GM18861 (cell line): Measurements from ENCODE around the gene C6orf47.
"Not testable (repeated sequence)": the region's sequence is repeated elsewhere in the genome, so short reads cannot be mapped to it uniquely, and the experiment has no call there.

Source experiments
- ATAC-seq: cut with Tn5 transposase; IDR thresholded peaks from one replicate; pipeline ENCODE4 v1.9.1; 2021; ENCODE audit not compliant: unreplicated experiment

The C6orf47 gene, protein sequence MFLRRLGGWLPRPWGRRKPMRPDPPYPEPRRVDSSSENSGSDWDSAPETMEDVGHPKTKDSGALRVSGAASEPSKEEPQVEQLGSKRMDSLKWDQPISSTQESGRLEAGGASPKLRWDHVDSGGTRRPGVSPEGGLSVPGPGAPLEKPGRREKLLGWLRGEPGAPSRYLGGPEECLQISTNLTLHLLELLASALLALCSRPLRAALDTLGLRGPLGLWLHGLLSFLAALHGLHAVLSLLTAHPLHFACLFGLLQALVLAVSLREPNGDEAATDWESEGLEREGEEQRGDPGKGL

GRCh38 chr6:31660381-31661261 is at the start of gene C6orf47:
C6orf47 (minus strand) TSS chr6:31660778; CDS start chr6:31659947, 831 bp downstream.
- peak; percentile 38 for ATAC-seq

GRCh38 chr6:31709157-31709556 is 48.6 kb upstream of the C6orf47 start:
- ATAC-seq = not testable (repeated sequence)

DNA sequence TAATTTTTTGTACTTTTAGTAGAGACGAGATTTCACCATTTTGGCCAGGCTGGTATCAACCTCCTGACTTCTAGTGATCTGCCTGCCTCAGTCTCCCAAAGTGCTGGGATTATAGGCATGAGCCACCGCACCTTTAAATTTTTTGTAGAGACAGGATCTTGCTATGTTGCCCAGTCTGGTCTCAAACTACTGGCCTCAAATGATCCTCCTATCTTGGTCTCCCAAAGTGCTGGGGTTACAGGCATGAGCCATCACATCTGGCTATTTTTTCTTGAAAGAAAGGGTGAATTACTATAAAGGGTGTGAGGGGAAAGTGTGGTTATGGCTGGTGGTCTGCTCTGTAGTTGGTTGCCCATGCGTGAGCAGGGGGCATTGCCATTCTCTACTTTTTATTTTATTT is 47.6 kb upstream of the C6orf47 start:
- no peak for ATAC-seq

GRCh38 chr6:31707701-31708100 is 47.1 kb upstream of the C6orf47 start:
- ATAC-seq = no peak

DNA sequence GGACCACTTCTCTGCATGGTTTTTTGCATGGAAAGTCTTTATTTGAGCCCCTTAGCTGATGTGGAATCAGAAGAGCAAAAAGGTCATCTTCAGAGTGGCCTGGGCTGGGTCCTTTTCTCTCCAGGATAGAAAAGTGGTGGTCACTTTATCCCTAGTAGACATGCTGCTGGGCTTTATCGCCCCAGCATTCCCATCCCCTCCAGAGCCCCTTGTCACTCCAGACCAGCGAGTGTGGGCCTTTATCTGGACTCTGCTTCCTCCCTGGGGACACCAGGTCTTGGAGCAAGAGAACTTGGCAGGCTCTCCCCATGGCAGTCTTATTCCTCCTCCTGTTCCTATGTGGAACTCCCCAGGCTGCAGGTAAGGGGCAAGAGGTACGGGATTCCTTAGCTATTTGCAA is 46.0 kb upstream of the C6orf47 start, which contains the start of gene LY6G6F:
TSS of gene LY6G6F (plus strand) at position 268 of the 400 bp plus-strand sequence. CDS start at position 309, 41 bp downstream.
- ATAC-seq = no peak

GRCh38 chr6:31705931-31706330 is 45.4 kb upstream of the C6orf47 start:
- no peak for ATAC-seq

DNA sequence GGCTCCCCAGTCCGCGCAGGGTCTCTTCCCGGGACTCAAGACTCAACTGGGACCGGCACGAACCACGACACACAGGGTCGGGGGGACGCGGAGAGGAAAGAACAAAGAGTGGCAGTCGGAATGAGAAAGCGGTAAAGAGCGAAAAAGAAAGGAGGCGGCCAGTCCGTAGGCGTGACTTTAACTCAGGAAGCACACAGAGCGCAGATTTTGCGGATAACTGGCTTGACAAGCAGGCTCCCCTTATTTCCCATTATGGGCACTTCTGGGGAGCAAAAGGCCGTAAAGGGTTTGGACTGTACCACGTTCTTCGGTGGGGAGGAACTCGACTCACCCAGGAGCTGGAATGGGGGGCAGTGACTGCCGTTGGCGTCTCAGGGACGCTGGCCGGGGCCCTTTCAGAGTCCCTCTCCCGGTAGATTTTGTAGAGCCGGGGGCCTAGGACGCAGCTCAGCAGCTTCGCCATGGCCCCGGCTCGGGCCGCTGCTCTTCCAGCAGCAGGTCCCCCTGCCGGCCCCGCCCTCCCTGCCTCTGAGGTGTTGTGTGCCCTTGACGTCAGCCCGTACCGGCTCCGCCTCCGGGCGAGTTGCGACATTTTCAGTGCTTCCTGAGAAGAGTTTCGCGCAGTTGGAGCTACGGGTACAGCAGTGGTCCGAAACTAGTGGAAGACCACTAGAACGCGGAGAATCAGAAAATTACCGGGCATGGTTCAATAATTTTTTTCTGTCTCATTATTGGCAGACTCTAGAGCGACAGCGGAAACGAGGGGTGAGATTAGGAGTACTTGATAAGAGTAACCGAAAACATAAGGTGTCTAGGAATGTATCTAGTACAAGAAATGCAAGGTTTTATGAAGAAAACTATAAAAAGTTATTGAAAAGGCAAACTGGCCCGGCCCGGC is 42.5 kb upstream of the C6orf47 start, which contains the start of gene ABHD16A:
TSS of gene ABHD16A (minus strand) at position 506 of the 898 bp plus-strand sequence. CDS start at position 463, 43 bp downstream.
- ATAC-seq = peak; percentile 84

DNA sequence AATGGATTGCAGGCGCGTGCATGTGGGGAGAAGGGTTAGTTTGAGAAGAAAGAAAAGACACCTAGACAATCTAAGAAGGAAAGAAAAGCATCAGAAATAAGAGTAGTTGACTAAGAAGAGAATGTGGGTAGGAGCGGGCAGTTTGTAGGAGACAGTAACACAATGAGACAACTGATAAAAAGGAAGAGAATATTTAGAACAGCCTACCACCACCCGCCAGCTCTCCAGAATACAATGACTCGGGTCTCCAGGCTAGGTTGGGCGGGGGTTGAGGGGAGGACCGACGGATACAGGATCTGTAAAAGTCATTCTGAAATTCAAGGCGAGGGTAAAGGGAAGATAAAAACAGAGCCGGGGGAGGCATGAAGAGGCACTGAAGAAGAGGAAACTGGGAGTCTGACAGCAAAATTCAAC is 41.8 kb upstream of the C6orf47 start:
- ATAC-seq = no peak

- ATAC-seq = no peak
These were observed 41.3 kb upstream of the C6orf47 start for GRCh38 chr6:31701666-31702404.

- ATAC-seq = no peak
These were observed 40.3 kb upstream of the C6orf47 start for GRCh38 chr6:31700740-31701401.

- ATAC-seq = no peak
These were observed 37.0 kb upstream of the C6orf47 start for GRCh38 chr6:31697555-31697954.

DNA sequence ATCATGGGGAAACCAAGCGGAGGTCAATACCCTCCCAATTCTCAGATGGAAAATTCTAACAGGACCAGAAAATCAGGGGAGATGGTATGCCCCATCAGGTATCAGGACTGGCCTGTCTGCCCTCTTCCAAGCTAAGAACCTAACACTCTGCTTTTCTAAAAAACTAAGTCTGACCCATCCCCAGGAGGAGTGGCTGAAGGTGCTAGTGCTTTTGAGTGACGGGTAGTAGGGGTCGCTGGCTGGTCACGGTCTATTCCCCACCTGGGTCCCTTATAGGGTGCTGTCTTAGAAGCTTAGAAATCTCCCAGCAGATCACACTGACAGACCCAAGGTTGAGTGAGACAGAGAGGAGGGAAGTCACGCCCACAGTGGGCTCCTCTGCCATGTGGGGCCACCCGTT is 33.0 kb upstream of the C6orf47 start:
- ATAC-seq = no peak

- ATAC-seq = no peak
These were observed 32.3 kb upstream of the C6orf47 start for GRCh38 chr6:31692886-31693285.

- ATAC-seq = no peak
These were observed 31.8 kb upstream of the C6orf47 start for GRCh38 chr6:31692353-31692752.

DNA sequence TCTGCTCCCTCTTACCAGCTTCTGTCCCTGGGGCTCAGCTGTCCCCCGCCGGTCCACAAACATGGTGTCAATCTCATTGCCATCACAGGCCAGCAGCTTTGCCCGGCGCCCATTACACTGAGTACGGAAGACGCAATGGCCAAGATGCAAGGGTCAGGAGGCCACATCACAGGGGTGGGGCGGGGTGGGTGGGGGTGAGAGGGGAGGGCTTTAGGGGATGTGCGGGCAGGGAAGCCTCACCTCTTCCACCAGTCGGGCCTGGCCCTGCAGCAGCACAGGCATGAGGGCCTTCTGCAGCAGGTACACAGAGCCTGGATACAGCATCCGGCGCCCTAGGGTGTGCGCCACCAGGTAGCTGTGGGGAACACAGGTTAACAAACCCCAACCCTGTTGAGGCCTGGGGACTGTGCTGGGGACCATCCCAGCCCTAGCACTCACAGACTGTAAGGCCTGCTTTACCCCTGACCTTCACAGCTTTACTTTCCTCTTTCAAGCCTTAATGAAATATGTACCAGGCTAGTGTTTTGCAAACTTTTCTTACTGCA is 31.1 kb upstream of the C6orf47 start:
- ATAC-seq = no peak

DNA sequence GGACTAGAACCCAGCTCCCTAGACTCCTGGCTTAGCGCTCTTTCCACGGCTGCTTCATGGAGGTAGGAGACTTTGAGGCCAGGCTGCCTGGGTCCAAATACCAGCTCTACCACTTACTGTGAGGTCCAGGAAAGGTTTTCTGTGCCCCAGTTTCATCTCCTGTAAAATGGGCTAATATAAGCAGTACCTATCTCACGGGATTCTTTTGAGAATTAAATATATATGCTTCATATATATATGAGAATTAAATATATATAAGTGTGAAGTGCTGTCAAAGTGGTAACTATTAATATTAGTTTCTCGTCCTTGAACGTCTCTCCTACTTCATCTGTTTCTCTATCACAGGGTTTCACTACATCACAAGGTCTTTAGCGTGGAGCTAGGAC is 30.5 kb upstream of the C6orf47 start:
- no peak for ATAC-seq

DNA sequence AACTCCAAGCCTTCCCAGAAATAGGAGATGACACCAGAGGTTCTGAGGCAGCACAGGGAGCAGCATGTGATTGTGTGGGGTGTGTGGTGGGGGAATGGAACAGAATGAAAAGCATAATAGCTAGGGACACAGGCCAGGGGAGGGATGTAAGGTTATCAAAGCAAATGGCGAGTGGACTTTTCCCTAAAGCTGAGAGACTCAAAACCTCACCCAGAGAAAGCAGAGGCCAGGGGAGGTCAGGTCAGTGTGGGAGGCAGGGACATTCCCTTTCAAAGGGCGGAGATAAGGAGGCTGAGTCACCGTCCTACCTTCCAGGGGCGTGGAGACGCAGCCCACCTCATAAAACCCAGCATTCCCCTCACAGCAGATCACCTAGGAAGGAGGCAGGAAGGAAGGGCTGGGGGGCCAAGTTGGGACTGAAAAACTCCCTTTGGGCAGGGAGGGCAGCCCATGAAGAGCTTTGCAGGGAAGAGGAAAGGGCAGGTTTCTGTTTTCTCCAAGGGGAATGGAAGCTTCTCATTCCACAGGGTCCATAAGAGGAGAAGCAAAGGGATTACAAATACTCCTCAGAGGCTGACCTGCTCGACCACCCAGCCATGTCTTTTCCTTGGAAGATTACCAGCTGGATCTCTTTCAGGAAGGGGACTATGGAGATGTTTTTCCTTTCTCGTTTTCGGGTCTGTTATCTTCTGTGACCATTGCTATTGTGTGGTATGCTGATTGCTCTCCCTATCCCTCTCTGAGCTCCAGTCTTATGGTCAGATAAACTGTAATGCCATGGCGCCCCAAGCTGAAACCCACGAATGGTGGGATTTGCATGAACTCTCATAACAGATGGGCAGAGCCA is 29.9 kb upstream of the C6orf47 start:
- no peak for ATAC-seq
